T-cell (primary cell): ENCODE data around the gene CACNA1A. TPM values are rescaled to one million over a fixed set of nuclear protein-coding genes. Genes with fewer than 3 reads are reported as not detected.

ENCODE experiments used
- ATAC-seq, 4 experiments: fragments of 200-7000 bp in 3 of 4; fragments of 150-1000 bp in 1 of 4; cut with Tn5 transposase; replicated peaks in 1 of 4; 1 replicate in 3 of 4; 2 replicates in 1 of 4; pipeline ENCODE4 v1.10.0; 2021; ENCODE audit warnings: moderate library complexity in 3 of 4, mild to moderate bottlenecking in 2 of 4, moderate number of reproducible peaks in 1 of 4
- CTCF ChIA-PET, 2 donors: fragments of 300-600 bp; sonication (Branson Sonifier 250); formaldehyde crosslinking; loops; one replicate each; lab custom pipeline; 2022; ENCODE audit warnings: antibody characterized with exemption in 2 of 2; lab: Charles Lee
- POLR2A ChIA-PET, 2 donors: fragments of 300-600 bp; sonication (Branson Sonifier 250); formaldehyde crosslinking; loops; one replicate each; lab custom pipeline; 2022; ENCODE audit warnings: antibody characterized with exemption in 2 of 2; lab: Charles Lee
- DNase-seq, 35 experiments: peaks; one replicate each; pipeline versions ENCODE4 v3.0.0 to v3.0.0-alpha.2; 2013 to 2023
- H3K27ac ChIP-seq: one replicate; pipeline ENCODE4 v1.5.1; 2013; ENCODE audit warnings: low read length
- H3K27me3 ChIP-seq, 2 experiments: replicated peaks in 1 of 2; 1 replicate in 1 of 2; 2 replicates in 1 of 2; pipeline versions ENCODE4 v1.6.1 to v1.7.0; 2013; ENCODE audit warnings: low read length in 1 of 2, mixed read lengths in 1 of 2; ENCODE audit not compliant: control insufficient read depth in 2 of 2, insufficient read depth in 2 of 2; ENCODE audit errors: extremely low read depth in 1 of 2
- H3K36me3 ChIP-seq, 2 donors: 1 replicate in 1 of 2; 2 replicates in 1 of 2; pipeline versions ENCODE4 v1.6.1 to v1.7.0; 2013; ENCODE audit warnings: low read length in 1 of 2; ENCODE audit not compliant: control insufficient read depth in 2 of 2, insufficient read depth in 1 of 2; ENCODE audit errors: extremely low read depth in 1 of 2
- H3K4me1 ChIP-seq, 2 experiments: 1 replicate in 1 of 2; 2 replicates in 1 of 2; pipeline versions ENCODE4 v1.6.1 to v1.7.0; 2013; ENCODE audit warnings: low read length in 2 of 2, mixed read lengths in 1 of 2; ENCODE audit not compliant: insufficient read depth in 2 of 2, control insufficient read depth in 1 of 2; ENCODE audit errors: extremely low read depth in 1 of 2
- H3K4me3 ChIP-seq, 2 donors: 1 replicate in 1 of 2; 2 replicates in 1 of 2; pipeline versions ENCODE4 v1.5.1 to v1.7.0; 2013; ENCODE audit warnings: mild to moderate bottlenecking in 2 of 2, low read length in 1 of 2, moderate library complexity in 1 of 2; ENCODE audit not compliant: control insufficient read depth in 1 of 2; ENCODE audit errors: extremely low read depth in 1 of 2
- H3K9me3 ChIP-seq: 2 replicates; pipeline ENCODE4 v1.7.0; 2013
- H3K27ac Mint-ChIP-seq, 2 donors: one replicate each; pipeline ENCODE4 v1.8.0; 2020 to 2021; ENCODE audit warnings: mild to moderate bottlenecking in 2 of 2, mixed read lengths in 2 of 2
- H3K27me3 Mint-ChIP-seq, 2 donors: one replicate each; pipeline ENCODE4 v1.8.0; 2021 to 2022; ENCODE audit warnings: mixed read lengths in 2 of 2
- H3K36me3 Mint-ChIP-seq: one replicate; pipeline ENCODE4 v1.8.0; 2021; ENCODE audit warnings: mixed read lengths
- H3K4me1 Mint-ChIP-seq, 3 donors: one replicate each; pipeline ENCODE4 v1.8.0; 2020 to 2022; ENCODE audit warnings: mixed read lengths in 3 of 3, mild to moderate bottlenecking in 1 of 3
- H3K4me3 Mint-ChIP-seq, 3 donors: one replicate each; pipeline ENCODE4 v1.8.0; 2020 to 2022; ENCODE audit warnings: mild to moderate bottlenecking in 3 of 3, mixed read lengths in 3 of 3, moderate library complexity in 3 of 3
- H3K9me3 Mint-ChIP-seq, 3 donors: one replicate each; pipeline ENCODE4 v1.8.0; 2020 to 2022; ENCODE audit warnings: mixed read lengths in 3 of 3
- WGBS: methylation state at CpG from one replicate; pipeline ENCODE4 v1.1.5; 2013; ENCODE audit warnings: missing lambda C conversion rate; ENCODE audit not compliant: insufficient coverage; 5-methylcytosine and 5-hydroxymethylcytosine counted together
- total RNA-seq, 35 experiments: library from RNA in 6 of 35; stranded (reverse) in 6 of 35; fragments of 120-200 nt in 1 of 35; gene quantifications; one replicate each; pipeline versions ENCODE4 v1.2.1 to v1.2.4 and lab custom pipeline; 2013 to 2026

The CACNA1A gene
- total RNA-seq, 5 donors from 2014 or later (not counting 1 experiment from before 2014, with no cell fraction given), result 0.33 to 0.89 (median 0.51) TPM

DNA sequence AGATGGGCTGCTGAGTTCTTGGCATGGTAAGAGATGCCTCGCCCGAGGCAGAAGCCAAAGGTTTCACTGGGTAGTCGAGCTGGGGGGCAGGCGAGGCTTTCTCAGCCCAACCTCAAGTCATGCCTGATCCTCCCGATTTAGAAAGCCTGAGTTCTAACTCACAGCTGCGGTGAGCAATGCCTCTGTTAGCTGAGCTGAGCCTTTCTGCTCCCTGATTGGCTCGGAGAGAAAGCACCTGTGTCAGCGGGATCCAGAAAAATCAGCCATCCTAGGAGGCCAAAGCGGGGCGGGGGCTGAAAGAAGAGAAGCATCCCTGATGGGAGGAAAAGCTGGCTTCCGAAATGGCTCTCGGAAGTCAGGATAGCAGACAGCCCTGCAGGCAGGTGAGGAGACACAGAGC is 44.7 kb downstream of the CACNA1A start:
- ChIA-PET POLR2A (interaction anchor here in 1 of 2 donors (0.5 kb wide), 1 partner anchor 294 kb away, joined by 6 read pairs; no protein-coding TSS in a partner anchor), CTCF (no interaction called here)
- H3K27ac Mint-ChIP-seq, result no peak overlapping the region
- H3K27me3 Mint-ChIP-seq, result peaks cover 32 to 33% of the 10 kb centered on the region in 2 donors
- peaks cover 0 to 3% (median 0%) of the 10 kb centered on the region in 3 donors for H3K9me3 Mint-ChIP-seq
- H3K4me1 Mint-ChIP-seq, result no peaks in the 10 kb centered on the region
- DNase-seq, result no peak
- Histone ChIP-seq H3K27ac (no peak overlapping the region), H3K27me3 (peaks cover 0 to 26% of the 10 kb centered on the region in 2 experiments), H3K4me3 (no peak overlapping the region), H3K36me3 (no peaks in the 10 kb centered on the region), H3K4me1 (no peaks in the 10 kb centered on the region), H3K9me3 (no peaks in the 10 kb centered on the region)
- no peak for ATAC-seq
- no peak overlapping the region for H3K4me3 Mint-ChIP-seq
- WGBS, result 84% methylated on average over 9 of the region's 12 CpGs
- no peaks in the 10 kb centered on the region for H3K36me3 Mint-ChIP-seq

DNA sequence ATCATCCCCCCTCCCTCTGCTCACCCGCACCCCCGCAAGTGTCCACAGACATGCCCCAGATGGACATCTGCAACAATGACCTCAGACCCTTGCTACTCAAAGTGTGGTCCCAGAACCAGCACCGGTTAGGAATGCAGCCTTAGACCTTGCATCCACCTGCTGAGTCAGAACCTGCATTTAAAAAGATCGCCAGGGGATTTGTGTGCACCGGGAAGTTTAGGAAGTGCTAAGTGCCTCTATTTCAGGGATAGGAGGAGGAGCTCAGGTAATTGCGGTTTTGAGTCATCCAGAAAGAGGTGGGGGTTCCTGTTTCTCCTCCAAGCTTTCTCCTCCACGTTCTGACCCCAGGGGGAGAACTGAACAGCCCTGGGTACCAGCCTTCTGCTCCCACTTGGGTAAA is 46.2 kb downstream of the CACNA1A start:
- Mint-ChIP-seq H3K27me3 (peaks cover 35 to 37% of the 10 kb centered on the region in 2 donors), H3K36me3 (no peaks in the 10 kb centered on the region), H3K9me3 (peaks cover 0 to 2% (median 0%) of the 10 kb centered on the region in 3 donors), H3K4me3 (no peak overlapping the region), H3K27ac (peak overlapping the region in 1 of 2 donors; percentile 12), H3K4me1 (no peaks in the 10 kb centered on the region)
- no peak for ATAC-seq
- WGBS, result 43% methylated on average over 5 of the region's 7 CpGs
- no peak for DNase-seq
- H3K9me3 ChIP-seq, result no peaks in the 10 kb centered on the region
- no peaks in the 10 kb centered on the region for H3K4me1 ChIP-seq
- no peak overlapping the region for H3K4me3 ChIP-seq
- CTCF ChIA-PET, result no interaction called here
- H3K36me3 ChIP-seq, result no peaks in the 10 kb centered on the region
- POLR2A ChIA-PET, result no interaction called here
- H3K27me3 ChIP-seq, result peaks cover 0 to 23% of the 10 kb centered on the region in 2 experiments
- H3K27ac ChIP-seq, result no peak overlapping the region

DNA sequence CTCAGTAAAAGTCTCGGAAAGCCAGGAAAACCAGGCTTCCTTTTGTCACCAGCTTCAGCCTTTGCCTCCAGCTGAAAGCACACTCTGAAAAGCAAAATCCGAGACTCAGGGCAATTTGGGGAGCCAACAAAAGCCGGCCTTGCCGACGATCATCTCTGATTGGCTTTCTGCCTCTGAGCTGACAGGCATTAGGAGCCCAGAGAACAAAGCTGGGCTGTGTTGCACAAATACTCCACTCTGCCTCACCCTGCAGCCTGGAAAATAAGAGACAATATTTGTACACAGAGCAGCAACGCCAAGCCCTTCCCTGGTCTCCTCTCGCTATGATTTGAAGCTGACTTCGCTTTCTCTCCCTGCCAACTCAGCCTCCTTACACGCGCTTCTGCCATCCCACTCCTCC is 46.9 kb downstream of the CACNA1A start:
- Mint-ChIP-seq H3K36me3 (no peaks in the 10 kb centered on the region), H3K27ac (no peak overlapping the region), H3K27me3 (peaks cover 35 to 37% of the 10 kb centered on the region in 2 donors), H3K4me1 (no peaks in the 10 kb centered on the region), H3K9me3 (no peaks in the 10 kb centered on the region), H3K4me3 (no peak overlapping the region)
- CTCF ChIA-PET, result no interaction called here
- WGBS, result 68% methylated on average over 10 of the region's 10 CpGs
- Histone ChIP-seq H3K27ac (no peak overlapping the region), H3K4me3 (no peak overlapping the region), H3K36me3 (no peaks in the 10 kb centered on the region), H3K27me3 (peaks cover 0 to 28% of the 10 kb centered on the region in 2 experiments), H3K9me3 (no peaks in the 10 kb centered on the region), H3K4me1 (no peaks in the 10 kb centered on the region)
- DNase-seq (no peak), ATAC-seq (no peak)
- POLR2A ChIA-PET, result no interaction called here

DNA sequence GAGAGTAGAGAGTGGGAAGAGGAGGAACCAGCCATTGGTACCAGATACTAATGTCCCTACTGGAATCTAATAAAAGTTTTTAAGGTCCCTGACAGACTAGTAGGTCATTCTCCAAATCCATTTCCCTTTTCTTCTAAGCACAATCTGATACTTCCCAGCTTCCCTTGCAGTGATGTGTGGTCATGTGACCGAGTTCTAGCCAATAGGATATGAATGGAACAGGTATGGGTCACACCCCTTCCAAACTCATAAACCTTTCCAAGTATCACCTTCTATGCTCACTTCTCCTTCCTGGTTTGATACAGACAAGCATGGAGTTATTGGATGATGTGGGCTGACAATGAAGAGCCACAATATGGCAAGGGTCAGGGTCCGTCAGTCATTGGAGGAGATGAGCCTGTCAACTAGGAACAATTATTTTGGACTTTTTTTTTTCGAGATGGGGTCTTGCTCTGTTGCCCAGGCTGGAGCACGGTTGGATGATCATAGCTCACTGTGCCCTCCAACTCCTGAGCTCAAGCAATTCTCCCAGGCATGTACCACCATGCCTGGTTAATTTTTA is 54.8 kb downstream of the CACNA1A start:
- H3K4me3 Mint-ChIP-seq, result no peak overlapping the region
- no CpG with 5 or more reads among the region's 4 CpGs for WGBS
- DNase-seq (no peak), ATAC-seq (no peak)
- no peaks in the 10 kb centered on the region for H3K4me1 ChIP-seq
- no peaks in the 10 kb centered on the region for H3K9me3 ChIP-seq
- POLR2A ChIA-PET, result no interaction called here
- H3K4me3 ChIP-seq, result no peak overlapping the region
- no peak overlapping the region for H3K27ac Mint-ChIP-seq
- H3K36me3 ChIP-seq, result no peaks in the 10 kb centered on the region
- H3K27ac ChIP-seq, result no peak overlapping the region
- no peaks in the 10 kb centered on the region for H3K4me1 Mint-ChIP-seq
- CTCF ChIA-PET, result no interaction called here
- peaks cover 7 to 43% (median 20%) of the 10 kb centered on the region in 3 donors for H3K9me3 Mint-ChIP-seq
- peaks cover 11 to 16% of the 10 kb centered on the region in 2 donors for H3K27me3 Mint-ChIP-seq
- peaks cover 0 to 14% of the 10 kb centered on the region in 2 experiments for H3K27me3 ChIP-seq
- H3K36me3 Mint-ChIP-seq, result no peaks in the 10 kb centered on the region

DNA sequence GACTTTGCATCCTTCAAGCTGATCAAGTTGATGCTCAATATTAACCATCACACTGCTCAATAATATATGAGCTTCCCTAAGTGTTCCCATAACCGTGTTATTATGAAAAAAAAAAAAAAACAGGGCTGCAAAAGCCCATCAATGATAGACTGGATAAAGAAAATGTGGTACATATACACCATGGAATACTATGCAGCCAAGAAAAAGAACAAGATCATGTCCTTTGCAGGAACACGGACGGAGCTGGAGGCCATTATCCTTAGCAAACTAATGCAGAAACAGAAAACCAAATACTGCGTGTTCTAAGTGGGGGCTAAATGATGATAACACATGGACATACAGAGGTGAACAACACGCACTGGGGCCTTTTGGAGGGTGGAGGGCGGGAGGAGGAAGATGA is 58.3 kb downstream of the CACNA1A start:
- peaks cover 8 to 19% of the 10 kb centered on the region in 2 donors for H3K27me3 Mint-ChIP-seq
- H3K9me3 Mint-ChIP-seq, result peaks cover 7 to 43% (median 20%) of the 10 kb centered on the region in 3 donors
- no peaks in the 10 kb centered on the region for H3K4me1 Mint-ChIP-seq
- no peak overlapping the region for H3K27ac ChIP-seq
- CTCF ChIA-PET, result interaction anchor here in 1 of 2 donors (0.5 kb wide), 1 partner anchor 50 kb away, joined by 3 read pairs; no protein-coding TSS in a partner anchor
- no peak overlapping the region for H3K27ac Mint-ChIP-seq
- peaks cover 0 to 5% of the 10 kb centered on the region in 2 experiments for H3K27me3 ChIP-seq
- no peaks in the 10 kb centered on the region for H3K4me1 ChIP-seq
- H3K9me3 ChIP-seq, result no peaks in the 10 kb centered on the region
- DNase-seq, result no peak
- 100% methylated on average over 1 of the region's 6 CpGs for WGBS
- no peaks in the 10 kb centered on the region for H3K36me3 ChIP-seq
- no peaks in the 10 kb centered on the region for H3K36me3 Mint-ChIP-seq
- ATAC-seq, result no peak
- no peak overlapping the region for H3K4me3 Mint-ChIP-seq
- POLR2A ChIA-PET, result no interaction called here
- no peak overlapping the region for H3K4me3 ChIP-seq

DNA sequence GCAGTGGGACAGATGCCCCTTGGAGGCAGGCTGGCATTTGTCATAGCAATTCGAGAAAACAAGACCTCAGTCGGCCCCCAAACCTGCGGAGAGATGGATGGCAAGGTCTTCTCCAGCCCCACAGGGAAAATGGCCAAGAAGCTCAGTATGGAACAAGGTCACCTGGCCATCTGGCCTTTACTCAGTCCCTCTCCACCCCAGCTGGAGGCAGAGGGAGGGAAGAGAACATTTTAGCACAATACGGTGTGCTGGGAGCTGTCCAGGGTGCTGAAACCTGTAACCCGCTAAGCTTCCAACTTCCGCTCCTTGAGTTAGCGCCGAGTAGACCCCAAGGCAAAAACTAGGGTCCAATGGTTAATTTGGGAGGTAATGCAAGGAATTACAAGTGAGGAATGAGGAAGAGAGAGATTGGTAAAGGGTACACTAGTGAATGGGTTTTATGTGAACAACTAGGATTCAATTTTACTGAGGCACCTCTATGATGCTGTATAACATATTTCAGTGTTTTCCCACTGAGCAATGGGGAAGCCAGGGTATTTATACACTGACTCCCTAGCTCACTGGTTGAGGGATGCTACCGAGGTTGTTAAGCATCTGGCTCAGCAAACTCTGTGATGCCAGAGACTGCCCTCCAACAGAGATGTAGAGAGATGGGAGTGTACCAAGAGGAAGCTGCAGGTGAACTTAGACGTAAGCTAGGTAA is 64.3 kb downstream of the CACNA1A start:
- peaks cover 17 to 27% of the 10 kb centered on the region in 2 donors for H3K27me3 Mint-ChIP-seq
- H3K36me3 Mint-ChIP-seq, result no peaks in the 10 kb centered on the region
- CTCF ChIA-PET, result interaction anchor here in 1 of 2 donors (0.6 kb wide), 1 partner anchor 81 kb away, joined by 3 read pairs; no protein-coding TSS in a partner anchor
- H3K4me1 Mint-ChIP-seq, result no peaks in the 10 kb centered on the region
- no peak for ATAC-seq
- POLR2A ChIA-PET, result no interaction called here
- Histone ChIP-seq H3K36me3 (no peaks in the 10 kb centered on the region), H3K27me3 (peaks cover 0 to 7% of the 10 kb centered on the region in 2 experiments), H3K9me3 (no peaks in the 10 kb centered on the region), H3K27ac (no peak overlapping the region), H3K4me3 (no peak overlapping the region), H3K4me1 (no peaks in the 10 kb centered on the region)
- DNase-seq, result peak in 29 of 35 experiments; percentile 2 to 68 (median 27)
- no peak overlapping the region for H3K27ac Mint-ChIP-seq
- 45% methylated on average over 7 of the region's 10 CpGs for WGBS
- peaks cover 0 to 13% (median 11%) of the 10 kb centered on the region in 3 donors for H3K9me3 Mint-ChIP-seq
- H3K4me3 Mint-ChIP-seq, result no peak overlapping the region
